Measurements from ENCODE around the gene MIDN. TPM values are rescaled to one million over a fixed set of nuclear protein-coding genes. Genes with fewer than 3 reads are reported as not detected.

The MIDN gene
- total and polyA plus RNA-seq, 2 donors, result 12.2 to 64.3 TPM

- no peaks in the 10 kb centered on the region for H3K4me1 ChIP-seq (ENCODE audit: insufficient read depth)
- no peaks in the 10 kb centered on the region for H3K36me3 ChIP-seq (ENCODE audit: insufficient read depth)
- H3K27ac ChIP-seq (ENCODE audit: low read depth), result no peak overlapping the region
- DNase-seq (ENCODE audit: extremely low spot score), result no peak
- 69% methylated on average over 40 of the region's 40 CpGs for WGBS
- no peak overlapping the region for H3K4me3 ChIP-seq (ENCODE audit: low read depth, low read length)
Measured at GRCh38 chr19:1290703-1291651, 42.6 kb downstream of the MIDN start.

- WGBS, result 57% methylated on average over 25 of the region's 25 CpGs
Measured at GRCh38 chr19:1291761-1292418, 43.5 kb downstream of the MIDN start.

GRCh38 chr19:1292419-1293151 lies 44.2 kb downstream of the MIDN start:
- H3K4me1 ChIP-seq (ENCODE audit: insufficient read depth), result no peaks in the 10 kb centered on the region
- 86% methylated on average over 17 of the region's 17 CpGs for WGBS

More at GRCh38 chr19:1291761-1292418, 43.5 kb downstream of the MIDN start:
- H3K36me3 ChIP-seq (ENCODE audit: insufficient read depth), result no peaks in the 10 kb centered on the region
- no peak overlapping the region for H3K4me3 ChIP-seq (ENCODE audit: low read depth, low read length)
- no peaks in the 10 kb centered on the region for H3K4me1 ChIP-seq (ENCODE audit: insufficient read depth)
- H3K27ac ChIP-seq (ENCODE audit: low read depth), result no peak overlapping the region
- DNase-seq (ENCODE audit: extremely low spot score), result no peak

GRCh38 chr19:1293782-1294604 lies 45.6 kb downstream of the MIDN start:
- no peak for DNase-seq (ENCODE audit: extremely low spot score)
- Histone ChIP-seq H3K36me3 (ENCODE audit: insufficient read depth) (no peaks in the 10 kb centered on the region), H3K4me3 (ENCODE audit: low read depth, low read length) (no peak overlapping the region), H3K27ac (ENCODE audit: low read depth) (no peak overlapping the region), H3K4me1 (ENCODE audit: insufficient read depth) (no peaks in the 10 kb centered on the region)
- 78% methylated on average over 35 of the region's 35 CpGs for WGBS

More at GRCh38 chr19:1292419-1293151, 44.2 kb downstream of the MIDN start:
- no peak for DNase-seq (ENCODE audit: extremely low spot score)
- H3K36me3 ChIP-seq (ENCODE audit: insufficient read depth), result no peaks in the 10 kb centered on the region
- no peak overlapping the region for H3K27ac ChIP-seq (ENCODE audit: low read depth)
- H3K4me3 ChIP-seq (ENCODE audit: low read depth, low read length), result no peak overlapping the region

GRCh38 chr19:1294688-1295087 lies 46.3 kb downstream of the MIDN start:
- Histone ChIP-seq H3K4me3 (ENCODE audit: low read depth, low read length) (no peak overlapping the region), H3K4me1 (ENCODE audit: insufficient read depth) (no peaks in the 10 kb centered on the region), H3K27ac (ENCODE audit: low read depth) (no peak overlapping the region), H3K36me3 (ENCODE audit: insufficient read depth) (no peaks in the 10 kb centered on the region)
- WGBS, result 73% methylated on average over 14 of the region's 14 CpGs
- DNase-seq (ENCODE audit: extremely low spot score), result no peak

- no peak for DNase-seq (ENCODE audit: extremely low spot score)
- Histone ChIP-seq H3K4me3 (ENCODE audit: low read depth, low read length) (no peak overlapping the region), H3K36me3 (ENCODE audit: insufficient read depth) (no peaks in the 10 kb centered on the region), H3K4me1 (ENCODE audit: insufficient read depth) (no peaks in the 10 kb centered on the region), H3K27ac (ENCODE audit: low read depth) (no peak overlapping the region)
- 30% methylated on average over 82 of the region's 82 CpGs for WGBS
Measured at GRCh38 chr19:1295169-1296012, 47.0 kb downstream of the MIDN start.

- DNase-seq (ENCODE audit: extremely low spot score), result no peak
- Histone ChIP-seq H3K4me3 (ENCODE audit: low read depth, low read length) (no peak overlapping the region), H3K4me1 (ENCODE audit: insufficient read depth) (no peaks in the 10 kb centered on the region), H3K36me3 (ENCODE audit: insufficient read depth) (no peaks in the 10 kb centered on the region), H3K27ac (ENCODE audit: low read depth) (no peak overlapping the region)
- WGBS, result 76% methylated on average over 13 of the region's 13 CpGs
Measured at GRCh38 chr19:1296078-1296477, 47.7 kb downstream of the MIDN start.

- WGBS, result 87% methylated on average over 24 of the region's 24 CpGs
- H3K36me3 ChIP-seq (ENCODE audit: insufficient read depth), result no peaks in the 10 kb centered on the region
- DNase-seq (ENCODE audit: extremely low spot score), result no peak
- H3K4me1 ChIP-seq (ENCODE audit: insufficient read depth), result no peaks in the 10 kb centered on the region
- no peak overlapping the region for H3K4me3 ChIP-seq (ENCODE audit: low read depth, low read length)
- no peak overlapping the region for H3K27ac ChIP-seq (ENCODE audit: low read depth)
Measured at GRCh38 chr19:1296575-1297271, 48.3 kb downstream of the MIDN start.

- H3K4me3 ChIP-seq (ENCODE audit: low read depth, low read length), result no peak overlapping the region
- no peaks in the 10 kb centered on the region for H3K36me3 ChIP-seq (ENCODE audit: insufficient read depth)
- DNase-seq (ENCODE audit: extremely low spot score), result no peak
- H3K27ac ChIP-seq (ENCODE audit: low read depth), result no peak overlapping the region
- WGBS, result 79% methylated on average over 8 of the region's 8 CpGs
- no peaks in the 10 kb centered on the region for H3K4me1 ChIP-seq (ENCODE audit: insufficient read depth)
Measured at GRCh38 chr19:1298235-1298634, 49.9 kb downstream of the MIDN start.

- WGBS, result 75% methylated on average over 34 of the region's 34 CpGs
- Histone ChIP-seq H3K36me3 (ENCODE audit: insufficient read depth) (no peaks in the 10 kb centered on the region), H3K4me1 (ENCODE audit: insufficient read depth) (no peaks in the 10 kb centered on the region), H3K4me3 (ENCODE audit: low read depth, low read length) (no peak overlapping the region), H3K27ac (ENCODE audit: low read depth) (no peak overlapping the region)
- no peak for DNase-seq (ENCODE audit: extremely low spot score)
Measured at GRCh38 chr19:1299801-1300200, 51.4 kb downstream of the MIDN start.

GRCh38 chr19:1300744-1301490 lies 52.5 kb downstream of the MIDN start:
- H3K4me1 ChIP-seq (ENCODE audit: insufficient read depth), result no peaks in the 10 kb centered on the region
- no peak overlapping the region for H3K4me3 ChIP-seq (ENCODE audit: low read depth, low read length)
- no peak overlapping the region for H3K27ac ChIP-seq (ENCODE audit: low read depth)
- 83% methylated on average over 35 of the region's 35 CpGs for WGBS
- H3K36me3 ChIP-seq (ENCODE audit: insufficient read depth), result no peaks in the 10 kb centered on the region
- no peak for DNase-seq (ENCODE audit: extremely low spot score)

Data from urinary bladder (tissue), 4 donors.